NB4 (cell line): ENCODE results near the gene LIMK2.

ENCODE experiments used
- MAX ChIP-seq: IDR thresholded peaks from 2 replicates; pipeline ENCODE4 v1.6.1; 2011; ENCODE audit warnings: low read depth, low read length
- MYC ChIP-seq: IDR thresholded peaks from 2 replicates; pipeline ENCODE4 v1.6.1; 2011; ENCODE audit warnings: low read depth, low read length
- POLR2A ChIP-seq: IDR thresholded peaks from 2 replicates; pipeline ENCODE4 v1.6.1; 2011; ENCODE audit warnings: mild to moderate bottlenecking; ENCODE audit not compliant: insufficient read length; ENCODE audit errors: extremely low read depth
- TF ChIP-seq, protein P1 (sequence below): IDR thresholded peaks from one replicate; pipeline ENCODE4 v1.5.1; 2012; ENCODE audit warnings: low read depth, low read length

- no peak for TF ChIP-seq MAX
- no peak for TF ChIP-seq POLR2A
- TF ChIP-seq, protein P1, sequence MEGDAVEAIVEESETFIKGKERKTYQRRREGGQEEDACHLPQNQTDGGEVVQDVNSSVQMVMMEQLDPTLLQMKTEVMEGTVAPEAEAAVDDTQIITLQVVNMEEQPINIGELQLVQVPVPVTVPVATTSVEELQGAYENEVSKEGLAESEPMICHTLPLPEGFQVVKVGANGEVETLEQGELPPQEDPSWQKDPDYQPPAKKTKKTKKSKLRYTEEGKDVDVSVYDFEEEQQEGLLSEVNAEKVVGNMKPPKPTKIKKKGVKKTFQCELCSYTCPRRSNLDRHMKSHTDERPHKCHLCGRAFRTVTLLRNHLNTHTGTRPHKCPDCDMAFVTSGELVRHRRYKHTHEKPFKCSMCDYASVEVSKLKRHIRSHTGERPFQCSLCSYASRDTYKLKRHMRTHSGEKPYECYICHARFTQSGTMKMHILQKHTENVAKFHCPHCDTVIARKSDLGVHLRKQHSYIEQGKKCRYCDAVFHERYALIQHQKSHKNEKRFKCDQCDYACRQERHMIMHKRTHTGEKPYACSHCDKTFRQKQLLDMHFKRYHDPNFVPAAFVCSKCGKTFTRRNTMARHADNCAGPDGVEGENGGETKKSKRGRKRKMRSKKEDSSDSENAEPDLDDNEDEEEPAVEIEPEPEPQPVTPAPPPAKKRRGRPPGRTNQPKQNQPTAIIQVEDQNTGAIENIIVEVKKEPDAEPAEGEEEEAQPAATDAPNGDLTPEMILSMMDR = no peak
- TF ChIP-seq MYC = no peak
These were observed 88.8 kb downstream of the LIMK2 start for GRCh38 chr22:31300896-31301295.
